Measurements from ENCODE around the gene NAV2.

DNA sequence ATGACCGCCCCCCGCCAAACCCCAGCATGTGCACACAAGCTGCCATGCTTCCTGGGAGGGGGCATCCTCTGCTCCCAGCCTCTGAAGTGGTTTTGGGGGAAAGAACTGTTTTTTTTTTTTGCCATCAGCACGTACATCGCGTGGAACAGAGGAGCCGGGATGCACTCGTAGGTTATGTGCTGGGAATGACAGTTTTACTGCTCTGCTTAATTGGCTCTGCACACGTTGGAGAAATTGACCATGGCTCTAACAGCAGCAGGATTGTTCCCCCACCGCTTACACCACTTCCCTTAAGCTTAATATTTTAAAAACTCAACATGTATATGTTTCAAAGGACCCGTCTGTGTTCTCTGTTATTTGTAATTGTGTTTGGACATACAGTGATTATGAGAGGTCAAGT lies 175.2 kb downstream of the NAV2 start:
- no peak for TF ChIP-seq POLR2AphosphoS5 (IDR thresholded peaks at IDR 0.05; ENCODE audit: low read depth, low read length)
- no peak for TF ChIP-seq EZH2 (IDR thresholded peaks at IDR 0.05)
- TF ChIP-seq, protein P1, sequence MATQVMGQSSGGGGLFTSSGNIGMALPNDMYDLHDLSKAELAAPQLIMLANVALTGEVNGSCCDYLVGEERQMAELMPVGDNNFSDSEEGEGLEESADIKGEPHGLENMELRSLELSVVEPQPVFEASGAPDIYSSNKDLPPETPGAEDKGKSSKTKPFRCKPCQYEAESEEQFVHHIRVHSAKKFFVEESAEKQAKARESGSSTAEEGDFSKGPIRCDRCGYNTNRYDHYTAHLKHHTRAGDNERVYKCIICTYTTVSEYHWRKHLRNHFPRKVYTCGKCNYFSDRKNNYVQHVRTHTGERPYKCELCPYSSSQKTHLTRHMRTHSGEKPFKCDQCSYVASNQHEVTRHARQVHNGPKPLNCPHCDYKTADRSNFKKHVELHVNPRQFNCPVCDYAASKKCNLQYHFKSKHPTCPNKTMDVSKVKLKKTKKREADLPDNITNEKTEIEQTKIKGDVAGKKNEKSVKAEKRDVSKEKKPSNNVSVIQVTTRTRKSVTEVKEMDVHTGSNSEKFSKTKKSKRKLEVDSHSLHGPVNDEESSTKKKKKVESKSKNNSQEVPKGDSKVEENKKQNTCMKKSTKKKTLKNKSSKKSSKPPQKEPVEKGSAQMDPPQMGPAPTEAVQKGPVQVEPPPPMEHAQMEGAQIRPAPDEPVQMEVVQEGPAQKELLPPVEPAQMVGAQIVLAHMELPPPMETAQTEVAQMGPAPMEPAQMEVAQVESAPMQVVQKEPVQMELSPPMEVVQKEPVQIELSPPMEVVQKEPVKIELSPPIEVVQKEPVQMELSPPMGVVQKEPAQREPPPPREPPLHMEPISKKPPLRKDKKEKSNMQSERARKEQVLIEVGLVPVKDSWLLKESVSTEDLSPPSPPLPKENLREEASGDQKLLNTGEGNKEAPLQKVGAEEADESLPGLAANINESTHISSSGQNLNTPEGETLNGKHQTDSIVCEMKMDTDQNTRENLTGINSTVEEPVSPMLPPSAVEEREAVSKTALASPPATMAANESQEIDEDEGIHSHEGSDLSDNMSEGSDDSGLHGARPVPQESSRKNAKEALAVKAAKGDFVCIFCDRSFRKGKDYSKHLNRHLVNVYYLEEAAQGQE (IDR thresholded peaks at IDR 0.05; ENCODE audit: low read depth): no peak
- TF ChIP-seq EGR1 (IDR thresholded peaks at IDR 0.05; ENCODE audit: low read depth): no peak
- no peak for TF ChIP-seq CTCF (IDR thresholded peaks at IDR 0.05 in 2 of 3, conservative IDR thresholded peaks at IDR 0.05 in 1 of 3; ENCODE audit: borderline replicate concordance in 1 of 3, insufficient read depth in 1 of 3, low read depth in 2 of 3, low read length in 2 of 3)
- TF ChIP-seq YY1 (IDR thresholded peaks at IDR 0.05; ENCODE audit: extremely low read depth, insufficient replicate concordance, low read depth, low read length): no peak
- TF ChIP-seq, protein P2, sequence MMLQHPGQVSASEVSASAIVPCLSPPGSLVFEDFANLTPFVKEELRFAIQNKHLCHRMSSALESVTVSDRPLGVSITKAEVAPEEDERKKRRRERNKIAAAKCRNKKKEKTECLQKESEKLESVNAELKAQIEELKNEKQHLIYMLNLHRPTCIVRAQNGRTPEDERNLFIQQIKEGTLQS (IDR thresholded peaks at IDR 0.05): no peak
- no peak for TF ChIP-seq TCF7L2 (IDR thresholded peaks at IDR 0.05; ENCODE audit: borderline replicate concordance, extremely low read depth, insufficient read depth, insufficient read length)
- no peak for TF ChIP-seq CBX3 (IDR thresholded peaks at IDR 0.05; ENCODE audit: low read depth)
- no peak for TF ChIP-seq SRF (IDR thresholded peaks at IDR 0.05; ENCODE audit: low read depth)

Data from HCT116 (cell line).